HG03066 (cell line): ENCODE measurements around the gene FN3K.
"Not testable (repeated sequence)": the region's sequence is repeated elsewhere in the genome, so short reads cannot be mapped to it uniquely, and the experiment has no call there.

ENCODE experiments used
- ATAC-seq: cut with Tn5 transposase; IDR thresholded peaks from one replicate; pipeline ENCODE4 v1.9.1; 2021; ENCODE audit warnings: low read depth; ENCODE audit not compliant: unreplicated experiment

Gene FN3K

GRCh38 chr17:82736511-82737185 is 1.2 kb downstream of the FN3K start:
- ATAC-seq: no peak

- no peak for ATAC-seq
Observed at GRCh38 chr17:82737967-82738877, 2.8 kb downstream of the FN3K start.

GRCh38 chr17:82740906-82741759 is 5.7 kb downstream of the FN3K start:
- ATAC-seq: no peak

GRCh38 chr17:82743344-82744219 is 8.2 kb downstream of the FN3K start:
- ATAC-seq: no peak

- not testable (repeated sequence) for ATAC-seq
Observed at GRCh38 chr17:82744736-82745135, 9.3 kb downstream of the FN3K start.

- ATAC-seq: no peak
Observed at GRCh38 chr17:82745524-82745923, 10.1 kb downstream of the FN3K start.

- no peak for ATAC-seq
Observed at GRCh38 chr17:82748756-82749155, 13.3 kb downstream of the FN3K start.

- ATAC-seq: no peak
Observed at GRCh38 chr17:82750241-82750908, 15.0 kb downstream of the FN3K start.

GRCh38 chr17:82751171-82751570 is 15.8 kb downstream of the FN3K start:
- ATAC-seq: no peak

- peak; percentile 57 for ATAC-seq
Observed at GRCh38 chr17:82751571-82752370, 16.4 kb downstream of the FN3K start, which contains the start of gene TBCD. TSS of gene TBCD (plus strand) at chr17:82752065. CDS start at chr17:82752194, 129 bp downstream.

GRCh38 chr17:82752371-82753200 is 17.2 kb downstream of the FN3K start:
- peak; percentile 35 for ATAC-seq

- ATAC-seq: no peak
Observed at GRCh38 chr17:82753201-82753464, 17.7 kb downstream of the FN3K start.

- ATAC-seq: no peak
Observed at GRCh38 chr17:82754297-82755208, 19.1 kb downstream of the FN3K start.

GRCh38 chr17:82756166-82756565 is 20.8 kb downstream of the FN3K start:
- ATAC-seq: no peak

- ATAC-seq: no peak
Observed at GRCh38 chr17:82765371-82765770, 30.0 kb downstream of the FN3K start.

GRCh38 chr17:82767041-82767754 is 31.8 kb downstream of the FN3K start:
- no peak for ATAC-seq
